Spleen (tissue), 7 donors: ENCODE results near the gene HSBP1L1.

Experiments used
- CTCF ChIP-seq, 11 experiments: fragments of 200-600 bp in 7 of 11; fragments of 450-650 bp in 4 of 11; sonication (generic) in 4 of 11; IDR thresholded peaks in 8 of 11; conservative IDR thresholded peaks in 3 of 11; 1 replicate in 7 of 11; 2 replicates in 4 of 11; pipeline versions ENCODE4 v1.4.0 to v1.8.0; 2016 to 2021; ENCODE audit warnings: antibody characterized with exemption in 11 of 11, inconsistent platforms in 4 of 11, mild to moderate bottlenecking in 1 of 11
- POLR2A ChIP-seq, 3 donors: fragments of 450-650 bp; IDR thresholded peaks; one replicate each; pipeline ENCODE4 v1.5.1; 2017; ENCODE audit warnings: antibody characterized with exemption in 3 of 3, mild to moderate bottlenecking in 1 of 3
- donor health status: DM: no; HTN: no; CAD: no; lungs with moderate emphysema.
- donor health status: DM: no; HTN: no; CAD: no.
- donor health status: DM: no; HTN: no; CAD: no.

GRCh38 chr18:79955302-79956075 lies 9.0 kb upstream of the HSBP1L1 start:
- no peak for TF ChIP-seq CTCF (IDR thresholded peaks at IDR 0.05 in 8 of 11, conservative IDR thresholded peaks at IDR 0.05 in 3 of 11)
- no peak for TF ChIP-seq POLR2A (IDR thresholded peaks at IDR 0.05)
